Erythroblast (primary cell): ENCODE data around the gene RS1.

ENCODE experiments used
- GATA1 ChIP-seq: IDR thresholded peaks from 2 replicates; pipeline ENCODE4 v1.6.1; 2011; ENCODE audit warnings: low read depth, mild to moderate bottlenecking, control low read depth, low read length, moderate library complexity
- POLR2A ChIP-seq: IDR thresholded peaks from 2 replicates; pipeline ENCODE4 v1.6.1; 2011; ENCODE audit warnings: mild to moderate bottlenecking, low read length

GRCh38 chrX:18596096-18596495, 75.8 kb downstream of the RS1 start:
- TF ChIP-seq POLR2A (no peak), GATA1 (no peak)
